Right lobe of liver (tissue), 4 donors: ENCODE data around the gene IFI27L1.

ENCODE experiments used
- POLR2A ChIP-seq: fragments of 450-650 bp; IDR thresholded peaks from one replicate; pipeline ENCODE4 v1.6.1; 2017; ENCODE audit warnings: antibody characterized with exemption, mild to moderate bottlenecking
- TF ChIP-seq, protein P1 (sequence below), 4 donors: fragments of 200-600 bp in 3 of 4; fragments of 450-650 bp in 1 of 4; IDR thresholded peaks; one replicate each; pipeline versions ENCODE4 v1.5.1 to v1.8.0; 2016 to 2022; ENCODE audit warnings: antibody characterized with exemption in 4 of 4, mild to moderate bottlenecking in 2 of 4
- donor health status: DM: no; HTN: no; CAD: no.
- donor health status: DM: no; HTN: no; CAD: no.
- donor health status: DM: no; HTN: yes; CAD: no.

DNA sequence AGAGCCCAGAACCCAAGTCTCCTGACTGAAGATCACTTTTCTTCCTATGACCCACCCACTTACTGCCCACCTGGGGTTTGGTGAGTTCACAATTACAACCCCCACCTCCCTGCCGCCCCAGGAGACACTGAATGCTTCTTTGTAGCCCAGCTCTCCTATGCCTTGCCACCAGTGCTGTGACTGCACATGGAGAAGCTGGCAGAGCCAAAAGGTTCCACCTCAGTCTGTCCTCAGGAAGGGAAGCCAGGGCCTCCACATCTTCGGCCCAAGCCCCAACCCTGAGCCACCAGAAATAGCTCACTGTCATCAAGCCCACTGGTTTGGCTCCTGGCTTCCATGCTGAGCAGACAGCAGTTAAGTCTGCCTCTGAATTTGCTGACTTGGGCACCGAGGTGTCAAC lies 29.3 kb upstream of the IFI27L1 start:
- TF ChIP-seq, protein P1, sequence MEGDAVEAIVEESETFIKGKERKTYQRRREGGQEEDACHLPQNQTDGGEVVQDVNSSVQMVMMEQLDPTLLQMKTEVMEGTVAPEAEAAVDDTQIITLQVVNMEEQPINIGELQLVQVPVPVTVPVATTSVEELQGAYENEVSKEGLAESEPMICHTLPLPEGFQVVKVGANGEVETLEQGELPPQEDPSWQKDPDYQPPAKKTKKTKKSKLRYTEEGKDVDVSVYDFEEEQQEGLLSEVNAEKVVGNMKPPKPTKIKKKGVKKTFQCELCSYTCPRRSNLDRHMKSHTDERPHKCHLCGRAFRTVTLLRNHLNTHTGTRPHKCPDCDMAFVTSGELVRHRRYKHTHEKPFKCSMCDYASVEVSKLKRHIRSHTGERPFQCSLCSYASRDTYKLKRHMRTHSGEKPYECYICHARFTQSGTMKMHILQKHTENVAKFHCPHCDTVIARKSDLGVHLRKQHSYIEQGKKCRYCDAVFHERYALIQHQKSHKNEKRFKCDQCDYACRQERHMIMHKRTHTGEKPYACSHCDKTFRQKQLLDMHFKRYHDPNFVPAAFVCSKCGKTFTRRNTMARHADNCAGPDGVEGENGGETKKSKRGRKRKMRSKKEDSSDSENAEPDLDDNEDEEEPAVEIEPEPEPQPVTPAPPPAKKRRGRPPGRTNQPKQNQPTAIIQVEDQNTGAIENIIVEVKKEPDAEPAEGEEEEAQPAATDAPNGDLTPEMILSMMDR (IDR thresholded peaks at IDR 0.05) = no peak
- no peak for TF ChIP-seq POLR2A
